DND-41 (cell line): ENCODE measurements around the gene BAK1.

Experiments
- CTCF ChIP-seq: IDR thresholded peaks from 2 replicates; pipeline ENCODE4 v1.5.1; 2012; ENCODE audit warnings: borderline replicate concordance, low read length, moderate library complexity, mild to moderate bottlenecking; ENCODE audit not compliant: poor library complexity, severe bottlenecking; ENCODE audit errors: extremely low read depth
- EZH2 ChIP-seq: IDR thresholded peaks from 3 replicates; pipeline ENCODE4 v1.6.1; 2012; ENCODE audit warnings: borderline replicate concordance, low read depth, mild to moderate bottlenecking, moderate library complexity, low read length, inconsistent platforms; ENCODE audit not compliant: severe bottlenecking

DNA sequence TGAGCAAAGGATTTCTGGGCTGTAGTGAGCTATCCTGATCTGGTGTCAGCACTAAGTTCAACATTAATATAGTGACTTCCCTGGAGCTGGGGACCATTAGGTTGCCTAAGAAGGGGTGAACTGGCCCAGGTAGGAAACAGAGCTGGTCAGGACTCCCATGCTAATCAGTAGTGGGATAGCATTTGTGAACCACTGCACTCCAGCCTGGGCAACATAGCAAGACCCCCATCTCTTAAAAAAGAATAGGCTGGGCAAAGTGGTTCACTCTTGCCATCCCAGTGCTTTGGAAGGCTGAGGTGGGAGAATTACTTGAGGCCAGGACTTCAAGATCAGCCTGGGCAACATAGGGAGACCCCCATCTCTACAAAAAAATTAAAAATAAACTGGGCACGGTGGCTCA, 39.3 kb downstream of the BAK1 start:
- TF ChIP-seq CTCF, result no peak
- TF ChIP-seq EZH2, result no peak
